HG03196 (cell line): ENCODE measurements around the gene USP48.

Source experiments
- ATAC-seq: cut with Tn5 transposase; IDR thresholded peaks from one replicate; pipeline ENCODE4 v1.9.1; 2021; ENCODE audit not compliant: unreplicated experiment

The USP48 gene

GRCh38 chr1:21752186-21752585, 30.8 kb downstream of the USP48 start:
- no peak for ATAC-seq

- no peak for ATAC-seq
Observed at GRCh38 chr1:21751281-21751680, 31.7 kb downstream of the USP48 start.

- no peak for ATAC-seq
Observed at GRCh38 chr1:21750841-21751240, 32.1 kb downstream of the USP48 start.

GRCh38 chr1:21749859-21750468, 33.0 kb downstream of the USP48 start:
- ATAC-seq = no peak

- ATAC-seq = no peak
Observed at GRCh38 chr1:21749109-21749508, 33.8 kb downstream of the USP48 start.

GRCh38 chr1:21743476-21743875, 39.5 kb downstream of the USP48 start:
- no peak for ATAC-seq

GRCh38 chr1:21742578-21742977, 40.4 kb downstream of the USP48 start:
- ATAC-seq = no peak

- no peak for ATAC-seq
Observed at GRCh38 chr1:21741206-21741605, 41.7 kb downstream of the USP48 start.

- no peak for ATAC-seq
Observed at GRCh38 chr1:21736876-21737275, 46.1 kb downstream of the USP48 start.

GRCh38 chr1:21736011-21736410, 46.9 kb downstream of the USP48 start:
- ATAC-seq = no peak

- no peak for ATAC-seq
Observed at GRCh38 chr1:21734526-21734925, 48.4 kb downstream of the USP48 start.

- no peak for ATAC-seq
Observed at GRCh38 chr1:21732664-21733063, 50.3 kb downstream of the USP48 start.

GRCh38 chr1:21725748-21726392, 57.1 kb downstream of the USP48 start:
- no peak for ATAC-seq

GRCh38 chr1:21724570-21724969, 58.4 kb downstream of the USP48 start:
- no peak for ATAC-seq

- no peak for ATAC-seq
Observed at GRCh38 chr1:21724098-21724497, 58.9 kb downstream of the USP48 start.

GRCh38 chr1:21721295-21721985, 61.5 kb downstream of the USP48 start:
- no peak for ATAC-seq

GRCh38 chr1:21716169-21716568, 66.8 kb downstream of the USP48 start:
- ATAC-seq = no peak

- ATAC-seq = no peak
Observed at GRCh38 chr1:21707891-21708290, 75.1 kb downstream of the USP48 start.

GRCh38 chr1:21707086-21707840, 75.7 kb downstream of the USP48 start:
- no peak for ATAC-seq

- ATAC-seq = no peak
Observed at GRCh38 chr1:21706151-21706835, 76.7 kb downstream of the USP48 start.
